GM19438 (cell line): ENCODE data around the gene KLHL29.

ENCODE experiments used
- ATAC-seq: cut with Tn5 transposase; IDR thresholded peaks from one replicate; pipeline ENCODE4 v1.9.1; 2021; ENCODE audit warnings: low read depth; ENCODE audit not compliant: unreplicated experiment

KLHL29 gene

DNA sequence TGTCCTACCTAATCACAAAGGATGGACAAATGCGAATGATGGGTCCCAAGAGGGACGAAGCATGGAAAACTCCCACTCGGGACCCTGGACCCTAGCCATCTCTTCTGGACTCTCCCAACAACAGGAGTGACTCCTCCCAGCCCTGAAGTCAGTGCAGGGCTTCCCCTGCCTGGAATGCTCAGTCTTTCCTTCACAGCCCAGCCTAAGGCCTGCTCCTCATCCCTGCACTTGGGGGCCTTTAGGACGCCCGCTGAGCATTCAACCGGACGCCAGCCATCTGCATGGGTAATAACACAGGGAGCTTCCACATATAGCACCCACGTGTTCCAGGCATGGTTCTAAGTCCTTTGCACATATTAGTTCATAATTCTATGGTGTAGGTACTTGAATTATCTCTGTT is 237.5 kb downstream of the KLHL29 start:
- no peak for ATAC-seq

- ATAC-seq = no peak
Measured at GRCh38 chr2:23622966-23623675, 238.1 kb downstream of the KLHL29 start.

DNA sequence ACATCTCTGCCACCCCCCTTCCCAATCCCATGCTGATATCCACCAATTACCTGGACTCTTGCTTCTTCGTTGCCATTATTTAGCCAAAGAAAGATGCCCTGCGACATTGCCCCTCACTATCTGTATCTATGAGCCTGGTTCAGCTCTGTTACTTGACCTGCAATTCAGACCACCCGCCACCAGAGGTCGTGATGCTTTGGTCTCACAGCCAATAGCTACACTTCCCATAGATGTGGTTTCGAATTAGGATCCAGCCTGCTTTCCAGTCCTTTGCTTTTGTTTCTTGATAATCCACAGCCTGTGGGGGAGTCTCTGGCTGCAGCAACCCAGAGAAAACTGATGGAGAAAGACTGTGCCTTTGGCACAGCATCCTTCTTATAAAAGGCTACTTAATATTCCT is 239.4 kb downstream of the KLHL29 start:
- no peak for ATAC-seq

DNA sequence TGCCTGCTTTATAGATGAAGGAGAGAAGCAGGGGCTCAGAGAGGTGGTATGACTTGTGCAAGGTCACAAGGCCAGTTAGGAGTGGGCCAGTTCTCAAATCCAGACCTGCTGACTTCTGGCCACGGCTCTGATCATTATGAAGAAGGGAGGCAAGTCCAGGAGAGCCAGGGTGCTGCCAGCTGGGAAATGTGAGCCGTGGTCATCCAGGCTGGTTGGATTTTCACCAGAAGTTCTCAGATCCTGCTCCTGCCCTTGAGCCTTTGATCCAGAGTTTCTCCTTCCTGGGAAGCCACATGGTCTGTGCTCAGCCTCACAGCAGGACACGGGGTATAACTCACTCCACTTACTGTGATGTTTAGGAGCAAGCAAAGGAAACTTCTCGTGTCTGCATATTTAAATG is 239.9 kb downstream of the KLHL29 start:
- ATAC-seq = no peak

- no peak for ATAC-seq
Measured at GRCh38 chr2:23625726-23626125, 240.7 kb downstream of the KLHL29 start.

GRCh38 chr2:23626701-23627230 is 241.8 kb downstream of the KLHL29 start:
- ATAC-seq = no peak

DNA sequence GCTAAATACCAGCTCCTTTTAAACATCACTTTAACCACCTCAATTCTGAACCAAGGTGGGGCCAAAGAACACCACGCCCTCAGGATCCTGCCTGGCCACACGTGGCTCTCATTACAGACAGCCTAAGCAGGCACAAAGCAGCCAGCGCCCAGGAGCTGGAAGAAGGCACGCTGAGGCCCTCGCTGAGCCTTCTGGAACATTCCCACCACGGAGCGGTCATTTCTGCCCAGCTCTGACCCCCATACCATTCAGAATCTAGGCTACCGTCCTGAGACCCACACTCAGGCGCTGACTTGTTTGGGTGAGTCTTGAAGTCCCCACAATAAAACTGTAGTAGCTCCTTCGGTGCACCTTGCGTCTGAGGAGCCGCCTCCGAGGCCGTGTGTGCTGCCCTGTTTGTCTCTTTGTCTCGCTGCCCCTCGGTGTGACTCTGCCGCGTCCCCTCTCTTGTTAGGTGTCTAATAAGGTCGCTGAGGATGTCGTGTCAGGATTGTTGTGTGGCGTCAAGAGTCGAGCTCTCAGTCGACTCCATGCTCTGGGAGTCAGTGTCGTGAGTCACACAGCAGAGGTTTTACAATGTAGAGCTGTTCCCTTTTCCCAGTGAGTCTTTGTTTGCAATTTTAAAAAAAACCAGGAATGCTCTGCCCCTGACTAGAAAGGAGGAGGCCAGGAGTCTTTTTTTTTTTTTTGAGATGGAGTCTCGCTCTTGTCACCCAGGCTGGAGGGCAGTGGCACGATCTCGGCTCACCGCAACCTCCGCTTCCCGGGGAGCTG is 242.4 kb downstream of the KLHL29 start:
- ATAC-seq = no peak

DNA sequence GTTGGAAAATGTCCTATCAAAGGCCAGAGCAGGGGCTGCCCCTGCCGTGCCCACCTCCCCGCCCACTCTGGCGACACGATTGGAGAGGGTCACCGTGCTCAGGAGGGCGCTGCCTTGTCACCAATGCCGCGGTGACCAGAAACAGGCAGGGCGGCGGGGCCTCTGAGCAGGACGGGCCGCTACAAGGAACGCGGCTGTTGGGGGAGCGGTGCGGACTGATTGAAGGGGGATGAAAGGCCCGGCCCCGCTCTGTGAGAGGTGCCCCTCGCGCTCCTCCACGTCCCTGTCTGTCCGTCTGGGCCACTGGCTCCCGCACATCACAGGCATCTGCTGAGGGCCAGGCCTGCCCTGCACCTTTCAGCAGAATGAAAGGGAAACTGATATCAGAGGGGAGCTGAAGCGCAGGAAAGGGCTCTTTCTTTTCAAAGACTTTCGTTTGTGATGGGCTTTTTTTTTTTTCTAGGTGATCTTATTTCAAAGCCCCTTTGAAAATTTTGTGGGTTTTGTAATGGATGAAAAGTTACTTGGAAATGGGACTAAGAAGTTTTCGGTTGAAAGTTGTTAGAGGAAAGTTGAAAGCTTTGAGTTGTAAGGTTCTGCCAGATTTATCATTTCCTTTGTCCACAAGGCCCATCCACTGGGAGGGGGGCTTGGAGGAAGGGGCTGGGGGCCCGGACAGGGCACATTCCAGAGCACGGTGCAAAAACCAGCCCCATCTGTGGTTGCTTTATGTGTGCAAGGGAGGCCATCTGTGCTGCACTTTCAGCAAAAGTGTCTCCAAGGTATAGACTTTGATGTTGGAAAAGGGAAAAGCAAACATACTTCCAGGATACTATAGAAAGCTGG is 244.2 kb downstream of the KLHL29 start:
- ATAC-seq = no peak

DNA sequence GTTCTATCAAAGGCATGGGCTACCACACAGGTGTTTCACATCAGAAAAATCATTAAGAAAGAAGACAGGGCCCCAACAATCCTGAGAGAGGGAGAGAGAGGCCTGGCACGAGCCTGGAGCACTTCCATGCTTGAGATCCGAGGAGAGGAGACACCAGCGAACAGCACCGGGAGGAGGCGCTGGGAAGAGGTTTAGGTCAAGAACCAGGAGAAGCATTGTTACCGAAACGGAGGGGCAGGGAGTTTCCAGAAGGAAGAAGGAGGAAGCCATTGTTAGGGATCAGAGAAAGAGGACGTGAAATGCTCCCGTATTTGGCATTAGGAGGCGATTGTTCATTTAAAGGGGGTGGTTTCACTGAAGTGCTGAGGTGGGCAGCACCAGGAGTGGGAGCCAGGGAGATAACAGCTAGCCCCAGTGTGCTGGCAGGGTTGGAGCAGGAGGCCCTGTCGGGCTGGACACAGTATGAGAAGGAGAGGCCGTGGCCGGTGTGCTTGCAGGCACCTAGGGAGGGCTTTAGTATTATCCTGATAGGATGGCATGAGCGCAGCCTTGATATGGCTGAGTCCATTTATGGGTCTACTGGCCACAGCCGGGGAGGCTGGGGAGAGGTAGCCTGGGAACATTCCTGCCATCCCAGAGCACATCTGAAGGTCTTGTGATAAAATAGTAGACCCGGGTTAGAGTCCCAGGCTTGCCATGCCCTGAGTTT is 244.9 kb downstream of the KLHL29 start:
- ATAC-seq = no peak

DNA sequence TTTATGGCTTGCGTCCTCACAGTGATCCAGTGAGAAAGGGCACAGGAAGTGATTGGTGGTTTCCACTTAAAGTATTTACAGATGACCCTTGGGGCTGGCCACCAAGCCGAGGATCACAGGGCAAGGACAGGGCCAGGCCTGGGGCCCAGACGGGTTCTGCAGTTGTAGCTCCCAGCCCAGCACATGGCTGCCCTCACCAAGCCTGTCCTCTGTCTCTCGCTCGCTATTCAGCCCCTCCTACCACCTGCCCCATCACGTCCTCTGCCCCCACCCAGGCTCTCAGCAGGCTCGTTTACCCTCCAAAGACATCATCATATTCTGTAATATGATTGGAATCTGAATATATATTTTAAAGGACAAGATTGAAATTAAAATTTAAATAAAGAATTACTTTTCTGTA is 246.0 kb downstream of the KLHL29 start:
- ATAC-seq = no peak

DNA sequence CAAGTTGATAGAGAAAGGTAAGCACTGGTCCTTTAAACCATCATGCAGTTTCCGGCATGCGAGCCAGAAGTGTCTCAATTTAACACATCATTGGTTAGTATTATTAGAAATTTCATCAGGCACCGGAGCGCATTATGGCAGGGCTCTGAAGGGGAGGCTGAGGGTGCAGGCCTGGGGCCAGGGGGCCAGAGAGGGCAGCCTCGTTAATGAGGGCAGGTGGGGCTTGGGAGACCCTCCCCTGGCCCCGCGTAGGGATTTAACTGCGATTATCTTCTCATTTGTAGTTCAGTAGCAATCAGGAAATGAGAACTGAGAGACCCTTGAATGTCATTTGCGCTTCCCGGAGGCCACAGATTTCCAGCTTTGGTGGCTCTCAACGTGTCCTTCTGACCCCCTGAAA is 246.4 kb downstream of the KLHL29 start:
- no peak for ATAC-seq

DNA sequence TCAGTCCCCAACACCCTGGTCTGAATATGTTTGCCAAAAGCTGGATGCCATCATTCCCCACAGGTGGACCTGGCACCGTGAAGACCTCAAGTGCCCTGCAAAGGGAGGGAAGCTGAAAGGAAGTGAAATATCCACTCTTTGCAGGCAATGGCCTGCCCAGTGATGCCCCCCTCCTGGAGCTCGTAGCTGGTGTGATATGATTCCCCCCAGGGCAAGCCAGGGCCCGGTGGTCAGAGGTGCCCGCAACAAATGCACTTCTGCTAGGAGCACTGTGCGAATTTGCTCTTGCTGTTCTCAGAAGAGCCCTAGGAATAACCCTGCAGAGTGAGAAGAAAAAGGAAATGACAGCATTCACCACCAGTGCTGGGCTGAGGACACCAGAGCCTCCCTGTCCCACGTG is 247.4 kb downstream of the KLHL29 start:
- ATAC-seq = no peak

DNA sequence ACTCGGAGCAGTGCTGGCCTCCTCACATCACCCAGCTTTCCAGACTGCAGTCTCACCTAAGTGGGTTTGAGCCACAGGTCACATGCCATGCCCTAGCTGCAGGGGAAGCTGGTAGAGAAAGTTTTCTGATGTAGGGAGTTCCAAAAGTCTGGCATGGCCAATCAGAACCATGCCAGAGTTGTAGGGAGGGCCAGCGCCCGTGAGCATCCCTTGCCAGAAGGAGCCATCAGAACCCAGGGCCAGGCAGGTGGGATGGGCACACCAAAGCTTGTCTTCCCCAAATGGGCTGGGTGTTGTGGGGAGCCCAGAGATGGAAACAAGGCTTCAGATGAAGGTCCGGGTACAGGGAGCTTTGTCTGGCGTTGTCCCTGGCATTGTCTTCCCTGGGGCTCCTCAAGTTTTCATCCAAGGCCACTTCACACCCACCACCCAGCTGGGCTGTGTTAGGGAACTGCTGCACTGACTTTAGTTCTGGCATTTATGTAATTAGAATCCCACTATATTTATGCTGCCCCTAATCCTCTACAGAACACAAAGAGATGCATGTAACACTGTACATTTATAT is 247.9 kb downstream of the KLHL29 start:
- no peak for ATAC-seq

GRCh38 chr2:23633966-23634365 is 249.0 kb downstream of the KLHL29 start:
- no peak for ATAC-seq

DNA sequence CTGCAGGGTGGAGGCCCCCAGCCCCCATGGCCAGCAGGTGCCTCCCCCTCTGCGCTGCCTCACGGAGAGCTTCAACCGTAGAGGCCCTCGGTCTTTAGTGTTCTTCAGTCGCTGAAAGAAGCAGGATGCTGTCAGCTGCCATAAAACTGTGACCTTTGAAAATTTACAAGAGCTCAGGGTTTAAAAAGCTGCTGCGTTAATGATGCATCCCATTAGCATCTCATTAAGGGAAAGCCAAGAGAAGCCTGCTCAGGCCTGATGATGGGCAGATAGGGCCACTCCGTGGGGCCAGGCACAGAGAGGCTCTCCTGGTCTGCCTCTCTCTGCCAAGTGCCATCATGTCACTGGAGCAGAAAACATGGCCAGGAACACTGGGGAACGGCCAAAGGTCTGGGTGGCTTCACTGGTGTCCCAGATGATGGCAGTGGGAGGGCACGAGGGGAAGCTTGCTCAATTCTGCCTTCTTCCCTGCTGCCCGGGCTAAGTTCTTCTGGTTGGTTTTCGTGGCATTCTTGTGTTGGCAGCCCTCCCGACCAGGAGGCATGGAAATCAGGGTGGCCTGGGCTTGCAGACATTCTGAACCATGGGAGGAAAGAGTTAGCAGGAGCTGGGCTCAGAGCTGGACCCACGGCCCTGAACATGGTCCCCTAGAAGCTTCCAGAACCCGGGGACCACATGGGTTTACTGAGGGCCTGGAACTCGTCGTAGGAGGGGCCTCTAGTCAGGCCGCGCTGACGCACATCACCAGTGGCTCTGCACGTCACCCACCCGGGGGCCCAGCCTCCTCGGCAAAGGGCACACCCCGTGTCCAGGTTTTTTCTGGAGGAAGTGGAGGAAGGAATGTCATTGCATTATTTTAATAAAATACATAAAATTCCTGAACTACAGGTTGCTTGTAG is 250.7 kb downstream of the KLHL29 start:
- no peak for ATAC-seq

GRCh38 chr2:23636426-23636825 is 251.4 kb downstream of the KLHL29 start:
- no peak for ATAC-seq

DNA sequence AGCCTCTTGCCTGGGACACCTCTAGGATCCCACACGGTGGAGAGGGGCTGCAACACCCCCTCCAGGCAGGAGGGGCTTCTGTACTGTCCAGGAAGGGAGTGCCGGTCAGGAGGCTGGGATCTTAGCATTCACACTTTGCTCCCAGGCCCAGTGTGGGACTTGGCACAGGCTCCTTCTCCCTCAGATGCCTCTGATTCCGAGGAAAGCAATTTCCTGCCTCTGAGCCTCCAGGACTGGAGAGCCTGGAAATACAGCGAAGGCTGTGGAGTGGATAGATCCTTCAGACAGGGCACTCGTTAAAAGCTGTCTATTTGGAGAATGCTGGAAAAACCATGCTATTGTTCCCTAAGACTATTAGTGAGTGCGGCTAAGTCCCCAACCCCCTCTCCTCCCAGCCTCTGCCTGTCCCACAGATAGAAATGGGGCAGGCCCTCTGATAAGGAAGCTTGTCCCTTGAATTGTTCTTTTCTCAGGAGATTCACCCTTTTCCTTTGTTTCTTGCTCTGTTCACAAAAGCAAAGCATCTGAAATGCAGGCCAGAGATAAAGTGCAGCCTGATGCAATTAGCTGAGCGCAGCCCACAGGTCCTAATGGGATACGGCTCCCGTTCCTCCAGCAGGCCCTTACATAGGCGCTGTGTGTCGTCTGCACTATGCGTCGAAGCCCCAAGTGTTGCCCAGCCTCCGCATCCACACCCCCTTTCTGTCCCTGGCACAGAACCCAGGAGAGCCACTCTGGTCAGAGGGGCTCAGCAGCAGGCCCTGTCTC is 252.2 kb downstream of the KLHL29 start:
- no peak for ATAC-seq

GRCh38 chr2:23639406-23639982 is 254.5 kb downstream of the KLHL29 start:
- no peak for ATAC-seq
